Tongue (tissue), 2 donors: ENCODE results near the gene JAML. TPM values are rescaled to one million over a fixed set of nuclear protein-coding genes. Genes with fewer than 3 reads are reported as not detected.

Experiments used
- DNase-seq: peaks from one replicate; pipeline ENCODE4 v3.0.0-alpha.2; 2015
- total RNA-seq: library from RNA; depleted of rRNA; stranded (reverse); fragments of >200 nt; gene quantifications from one replicate; pipeline ENCODE4 v1.2.3, GENCODE V29; 2014

JAML gene
- total RNA-seq, 1 donor from 2014 or later = 9.7 TPM

DNA sequence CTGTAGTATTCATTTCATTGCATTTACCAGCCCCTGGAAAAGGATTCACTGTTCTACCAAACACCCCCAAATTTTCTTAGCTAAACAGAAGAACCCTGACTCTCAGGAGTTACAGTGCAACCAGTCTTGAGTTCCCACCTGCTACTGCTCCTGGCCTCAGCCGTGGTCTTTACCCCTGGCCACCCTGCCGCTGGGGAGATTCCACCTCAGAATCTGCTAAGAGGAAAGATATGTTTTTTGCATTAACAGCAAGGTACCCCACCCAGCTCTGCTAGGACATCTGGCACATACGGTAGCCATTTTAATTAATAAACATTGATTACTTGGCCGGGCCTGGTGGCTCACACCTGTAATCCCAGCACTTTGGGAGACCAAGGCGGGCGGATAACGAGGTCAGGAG, 9.0 kb downstream of the JAML start:
- no peak for DNase-seq

DNA sequence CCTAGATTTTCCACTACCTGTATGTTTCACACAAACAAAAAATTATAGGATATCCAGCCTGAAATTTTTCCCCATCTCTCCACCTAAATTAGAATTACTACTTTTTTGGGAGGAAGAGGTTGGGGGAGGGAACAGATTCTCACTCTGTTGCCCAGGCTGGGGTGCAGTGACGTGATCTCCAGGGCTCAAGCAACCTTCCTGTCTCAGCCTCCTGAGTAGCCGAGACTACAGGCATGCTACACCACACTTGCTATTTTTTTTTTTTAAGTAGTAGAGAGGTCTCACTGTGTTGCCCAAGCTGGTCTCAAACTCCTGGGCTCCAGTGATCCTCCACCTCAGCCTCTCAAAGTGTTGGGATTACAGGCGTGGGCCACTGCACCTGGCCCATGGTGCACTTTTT, 9.5 kb downstream of the JAML start:
- DNase-seq = no peak

DNA sequence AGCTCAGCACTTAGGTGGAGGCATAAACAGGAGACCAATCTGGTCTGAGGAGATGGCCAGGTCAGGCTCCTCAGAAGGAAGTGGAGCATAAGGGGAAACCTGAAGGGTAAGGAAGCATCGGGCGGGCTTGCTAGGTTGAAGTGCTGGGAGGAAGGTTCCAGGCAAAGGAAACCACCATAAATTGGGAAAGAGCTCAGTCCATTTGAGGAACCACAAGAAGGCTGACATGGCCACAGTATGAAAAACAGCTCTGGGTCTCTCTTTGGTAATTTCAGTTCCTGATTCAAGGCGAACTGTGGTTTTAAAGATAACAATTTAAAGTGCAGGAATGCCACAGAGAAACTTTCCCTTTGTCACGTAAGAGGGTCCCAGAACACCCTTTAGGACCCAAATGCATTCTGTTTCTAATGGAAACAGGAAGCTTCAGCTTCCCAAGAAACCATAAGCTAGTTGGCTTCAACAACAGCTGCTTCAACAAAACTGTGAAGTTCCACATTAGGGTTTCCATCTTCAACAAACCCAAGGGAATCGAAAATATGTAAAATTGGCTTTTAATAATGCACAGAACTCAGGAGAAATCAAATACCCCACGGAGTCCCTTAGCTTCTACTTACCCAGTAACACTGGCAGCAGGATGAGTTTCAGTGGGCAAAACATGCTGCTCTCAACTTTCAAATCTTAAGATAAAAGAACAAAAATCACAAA, 10.4 kb downstream of the JAML start:
- no peak for DNase-seq

DNA sequence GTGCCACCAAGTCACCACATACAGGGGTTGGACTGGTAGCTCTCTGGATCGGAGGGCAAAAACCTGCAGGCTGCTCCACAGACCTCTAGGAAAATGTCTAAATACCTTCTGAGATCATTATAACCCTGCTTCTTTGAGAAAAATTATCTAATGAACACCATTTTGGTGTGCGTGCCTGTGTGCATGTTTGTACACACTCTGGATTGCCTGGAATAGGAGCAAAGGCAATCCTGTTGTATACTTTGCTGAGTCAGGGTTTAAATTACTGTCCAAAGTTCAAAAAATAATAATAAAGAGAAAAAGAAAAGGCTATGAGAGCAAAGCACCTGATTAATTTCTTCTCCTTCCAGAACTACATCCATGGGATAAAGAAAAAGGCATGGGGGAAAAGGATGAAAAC, 11.0 kb downstream of the JAML start:
- DNase-seq = no peak

DNA sequence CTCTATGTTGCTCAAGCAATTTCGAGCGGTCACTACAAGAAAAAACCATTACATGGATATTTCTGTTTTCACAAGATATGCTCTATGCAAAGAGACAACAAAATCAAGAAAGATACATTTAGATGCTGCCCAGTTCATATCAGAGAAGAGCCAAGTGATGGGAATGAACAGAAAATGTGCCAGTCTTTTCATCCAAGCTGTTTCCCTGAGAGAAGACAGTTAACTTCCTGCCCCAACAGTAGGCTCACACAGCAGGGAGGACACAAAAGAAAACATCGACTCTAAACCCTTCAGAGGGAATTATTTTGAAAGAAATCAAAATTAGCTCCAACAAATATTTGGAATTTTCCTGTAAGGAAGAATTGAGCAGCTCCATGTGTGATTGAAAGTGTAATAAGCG, 11.6 kb downstream of the JAML start:
- DNase-seq = no peak

DNA sequence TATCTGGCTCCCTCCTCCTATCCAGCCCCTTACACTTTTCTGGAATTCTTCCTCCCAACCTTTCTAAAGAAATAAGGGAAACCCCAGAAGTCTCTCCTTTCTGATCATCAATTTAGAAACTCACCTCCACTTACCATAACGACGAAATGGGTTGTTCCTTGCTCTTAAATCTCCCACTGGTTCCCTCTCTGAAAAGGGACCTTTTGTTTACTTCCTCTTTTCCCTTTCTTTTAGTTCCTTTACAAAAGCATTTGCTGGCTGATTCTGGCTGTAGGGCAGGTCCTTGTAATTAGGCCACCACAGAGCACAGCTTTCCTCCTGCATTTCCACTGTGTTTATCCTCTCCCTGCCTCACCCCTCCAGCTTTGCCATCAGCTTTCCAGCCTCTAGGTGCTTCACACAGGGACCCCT, 12.0 kb downstream of the JAML start:
- no peak for DNase-seq

DNA sequence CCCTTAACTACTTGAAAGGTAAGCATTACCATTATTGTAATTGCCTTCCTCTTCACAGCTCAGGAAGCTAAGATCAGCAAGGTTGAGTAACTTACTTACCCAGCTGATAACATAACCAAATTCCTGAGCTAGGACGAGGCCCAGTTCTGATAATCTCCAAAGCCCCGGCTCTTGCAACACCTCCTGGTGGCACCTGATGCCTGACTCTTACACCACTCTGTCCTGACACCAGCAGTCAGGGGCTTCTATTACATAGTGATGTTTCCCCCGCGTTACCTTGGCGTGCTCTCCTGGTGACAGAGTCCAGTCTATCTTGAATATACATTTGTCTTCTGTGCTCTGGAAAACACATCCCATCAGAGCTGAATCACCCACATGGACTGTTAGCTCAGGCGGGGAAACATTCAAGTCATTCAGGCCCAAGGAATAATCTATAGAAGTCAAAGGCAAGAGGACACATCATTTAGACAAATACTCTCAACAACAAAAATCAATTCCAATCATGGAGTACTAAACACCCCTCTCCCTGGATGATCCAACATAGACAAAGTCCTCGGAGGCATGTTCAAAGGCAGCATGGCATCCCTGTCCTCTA, 12.6 kb downstream of the JAML start:
- DNase-seq = no peak

DNA sequence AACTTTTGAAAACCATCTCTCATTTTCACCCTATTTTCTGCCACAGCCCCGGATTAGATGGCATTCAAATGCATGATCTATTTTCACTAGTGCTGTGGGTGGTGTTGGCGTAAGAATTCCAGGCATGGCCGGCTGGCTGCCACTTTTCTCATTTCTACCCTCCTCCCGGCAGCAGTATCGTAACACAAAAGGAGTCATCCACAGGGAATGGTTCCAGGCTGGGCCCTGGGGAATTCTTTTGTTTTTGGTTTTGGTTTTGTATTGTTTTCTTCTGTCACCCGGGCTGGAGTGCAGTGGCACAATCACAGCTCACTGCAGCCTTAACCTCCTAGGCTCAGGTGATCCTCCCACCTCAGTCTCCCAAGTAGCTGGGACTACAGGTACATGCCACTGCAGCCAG, 13.8 kb downstream of the JAML start:
- DNase-seq = no peak

DNA sequence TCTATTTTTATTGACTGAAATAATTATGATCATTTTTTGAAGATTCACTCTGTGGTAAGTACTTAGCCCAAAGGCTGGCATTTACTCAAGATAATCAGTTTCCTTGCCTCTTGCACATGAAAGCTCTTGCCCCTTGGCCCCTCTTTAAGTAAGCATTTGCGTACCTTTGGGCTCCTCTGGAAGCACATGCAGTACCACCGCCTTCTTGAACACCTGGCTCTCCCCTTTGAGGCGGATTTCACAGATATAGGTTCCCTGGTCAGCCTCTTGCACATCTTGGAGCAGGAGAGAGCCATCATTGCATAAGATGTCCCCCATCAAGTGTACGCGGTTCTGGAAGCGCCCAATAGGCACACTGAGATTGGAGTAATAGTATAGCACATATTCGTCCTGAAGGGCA, 14.5 kb downstream of the JAML start:
- DNase-seq = no peak

DNA sequence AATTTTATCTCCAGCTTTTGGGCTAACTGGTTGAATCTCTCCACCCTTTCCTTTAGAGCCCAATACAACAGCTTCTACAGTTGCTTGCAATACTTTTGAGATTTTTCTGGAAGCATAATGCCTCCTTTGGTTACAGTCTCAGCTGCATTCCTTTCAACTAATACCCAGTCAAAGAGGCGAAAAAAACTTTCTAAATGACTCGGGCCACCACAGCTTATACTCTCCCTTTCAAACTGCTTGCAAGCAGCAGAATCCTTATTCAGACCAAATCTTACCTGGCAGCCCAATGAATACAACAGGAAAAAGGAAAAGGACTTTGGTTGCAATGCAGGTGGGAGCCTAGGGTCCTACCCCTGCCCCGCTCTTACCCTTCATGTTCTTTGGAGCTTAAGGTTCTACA, 15.8 kb downstream of the JAML start:
- no peak for DNase-seq

DNA sequence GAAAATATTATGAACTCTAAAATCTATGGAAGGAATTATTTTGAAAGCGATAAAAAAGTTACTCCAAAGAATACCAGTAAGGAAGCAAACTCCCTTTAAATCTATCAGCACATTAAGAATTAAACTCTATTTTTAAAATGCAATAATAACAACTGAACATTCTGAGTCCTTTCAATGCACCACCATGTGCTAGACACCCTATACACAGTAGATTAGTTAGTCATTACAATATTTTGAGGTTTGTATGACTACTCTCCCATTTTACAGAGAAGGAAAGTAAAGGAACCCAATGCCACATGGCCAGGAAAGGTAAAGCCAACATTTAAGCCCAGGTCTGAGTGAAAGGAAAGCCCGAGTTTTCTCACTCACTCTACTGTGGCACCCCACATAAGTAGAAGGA, 17.7 kb downstream of the JAML start:
- no peak for DNase-seq

DNA sequence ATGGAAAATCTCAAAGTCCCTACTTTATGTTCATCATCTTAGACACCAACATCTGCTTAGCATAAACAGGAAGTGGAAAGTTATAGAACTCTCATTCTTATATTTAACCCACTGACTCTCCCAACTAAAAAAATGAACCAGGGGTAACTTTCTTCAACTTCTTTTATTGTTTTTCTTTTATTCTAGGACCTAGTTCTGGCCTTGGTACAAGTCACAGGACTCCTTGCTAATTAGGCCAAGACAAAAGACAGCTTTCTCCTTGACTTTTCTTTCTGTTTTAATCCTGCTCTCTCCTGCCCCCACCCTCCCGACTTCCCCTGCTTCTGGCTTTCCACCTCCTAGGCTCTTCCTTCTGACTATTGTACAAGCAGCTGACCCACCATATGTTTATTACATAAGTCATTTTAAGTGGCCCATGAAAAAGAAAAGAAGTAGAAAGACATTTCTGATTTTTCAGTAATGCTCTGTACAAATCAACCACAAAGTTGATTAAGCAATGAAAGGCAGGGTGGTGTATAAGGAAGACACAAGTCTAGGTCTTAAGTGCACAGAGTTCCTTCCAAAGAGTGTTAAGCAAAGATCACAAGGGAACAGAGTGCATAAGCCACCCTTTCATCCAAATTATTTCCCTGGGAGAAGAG, 18.3 kb downstream of the JAML start:
- DNase-seq = peak; percentile 70

DNA sequence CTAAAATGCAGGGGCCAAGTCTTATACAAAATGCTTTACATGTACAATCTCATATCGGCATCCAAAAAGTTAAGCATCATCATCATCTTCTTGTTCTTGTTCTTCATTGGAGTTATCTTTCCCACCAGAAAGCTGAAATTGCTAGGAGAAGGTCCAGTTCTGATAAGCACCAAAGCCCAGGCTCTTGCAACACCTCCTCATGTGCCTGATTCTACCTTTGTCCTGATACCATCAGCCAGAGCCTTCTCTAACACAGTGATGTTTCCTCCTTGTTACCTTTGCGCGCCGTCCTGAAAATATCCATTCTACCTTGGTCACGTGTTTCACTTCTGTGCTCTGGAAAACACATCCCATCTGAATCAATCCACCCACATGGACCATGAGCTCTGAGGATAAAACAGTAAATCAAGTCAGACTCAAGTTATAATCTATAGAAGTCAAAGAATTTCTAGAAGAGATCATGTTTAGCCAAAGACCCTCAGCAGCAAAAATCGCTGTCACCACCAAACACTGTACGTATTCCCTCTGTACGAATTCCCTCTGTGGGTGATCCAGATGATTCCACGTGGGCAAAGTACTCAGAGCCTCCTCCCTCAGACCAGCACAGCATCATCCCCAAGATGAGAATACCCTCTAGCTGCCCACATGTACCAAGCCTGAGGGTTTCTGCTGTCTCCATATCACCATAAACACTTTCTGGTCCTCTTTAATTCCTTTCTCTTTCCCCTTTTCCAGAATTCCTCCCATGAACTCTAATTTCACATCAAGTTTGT, 19.0 kb downstream of the JAML start:
- no peak for DNase-seq

DNA sequence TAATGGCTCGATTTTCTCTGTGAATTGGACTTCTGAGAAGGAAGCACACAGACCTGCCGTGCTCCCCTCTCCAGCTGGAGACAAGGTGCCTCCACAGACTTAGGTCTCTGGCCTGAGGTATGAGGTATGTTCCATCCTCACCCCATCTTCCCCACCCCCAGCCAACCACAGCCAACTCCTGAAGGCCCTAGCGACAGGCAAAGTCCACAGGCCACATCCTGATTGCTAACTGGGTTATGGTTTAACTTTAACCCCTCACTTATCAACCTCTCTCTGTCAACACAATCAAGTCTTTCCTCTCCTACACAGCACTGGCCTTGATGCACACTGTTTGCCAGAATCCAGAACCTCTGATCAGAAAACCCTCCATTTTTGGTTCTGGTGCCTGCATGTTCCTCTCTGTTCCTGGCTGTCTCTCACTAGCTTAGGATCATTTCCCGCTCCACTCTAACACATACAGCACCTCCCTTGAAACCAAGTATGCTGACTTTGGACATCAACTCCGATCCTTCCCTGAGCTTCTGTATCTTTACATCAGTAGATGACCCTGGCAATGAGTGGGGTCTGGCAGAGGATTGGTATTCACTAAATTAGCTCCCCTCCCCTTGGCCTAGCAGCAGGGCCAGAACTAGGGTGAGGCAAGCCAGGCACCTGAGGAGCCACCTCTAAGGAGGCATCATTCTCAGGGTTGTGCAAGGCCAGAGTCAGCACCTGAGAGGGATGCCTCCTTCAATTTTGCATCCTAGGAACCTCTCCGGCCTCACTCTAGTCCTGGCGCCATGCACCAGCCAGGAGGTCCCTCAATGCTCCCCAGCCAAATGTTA, 22.0 kb downstream of the JAML start:
- DNase-seq = no peak

DNA sequence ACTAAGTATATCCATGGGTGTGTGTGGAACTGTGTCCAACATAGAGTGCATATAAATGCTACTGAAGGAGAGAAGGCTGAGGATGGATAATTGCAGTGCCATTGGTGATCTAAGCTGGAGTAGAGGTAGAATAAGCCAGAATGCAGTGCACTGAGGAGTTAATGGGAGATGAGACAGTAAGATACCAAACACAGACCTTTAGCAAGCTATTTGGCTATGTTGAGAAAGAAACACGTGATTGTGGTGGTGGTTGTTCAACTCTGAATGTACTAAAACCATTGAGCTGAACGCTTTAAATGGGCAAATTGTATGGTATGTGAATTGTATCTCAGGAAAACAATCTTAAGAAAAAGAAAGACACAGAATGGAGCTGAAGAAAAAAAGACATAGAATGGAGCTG, 22.8 kb downstream of the JAML start:
- no peak for DNase-seq

DNA sequence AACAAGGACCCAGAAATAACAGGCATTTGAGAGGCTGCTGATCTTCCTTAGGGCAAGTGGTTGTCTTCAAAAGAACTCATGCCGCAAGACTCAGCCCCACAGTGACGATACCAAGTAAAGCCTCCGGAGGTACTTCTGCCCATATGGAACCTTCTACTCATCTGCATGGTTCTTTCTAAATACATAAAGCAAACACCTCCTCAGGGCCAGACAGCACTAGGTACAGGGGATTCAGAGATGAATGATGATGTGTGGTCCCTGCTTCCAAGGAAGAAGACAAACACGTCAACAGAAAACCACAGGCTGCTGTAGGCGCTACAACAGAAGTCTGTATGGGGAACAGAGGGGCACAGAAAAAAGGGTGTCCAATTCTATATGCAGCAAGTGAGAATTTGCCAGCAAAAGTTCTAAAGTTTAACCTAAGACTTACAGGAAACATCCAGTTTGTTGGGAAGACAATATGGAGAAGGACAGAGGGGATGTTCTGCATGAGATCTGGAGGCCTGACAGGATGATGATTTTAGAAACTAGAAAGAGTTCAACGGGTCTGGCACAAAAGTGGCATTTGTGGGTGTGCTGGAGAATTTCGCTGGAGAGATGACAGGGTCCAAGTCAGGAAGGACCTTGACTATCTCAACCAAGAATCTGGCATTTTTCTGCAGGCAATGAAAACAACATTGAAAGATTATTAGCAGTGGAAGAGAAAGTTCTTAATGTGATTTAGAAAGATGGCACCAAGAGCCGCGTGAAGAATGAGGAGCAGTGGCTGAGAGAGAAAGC, 23.7 kb downstream of the JAML start:
- DNase-seq = no peak

DNA sequence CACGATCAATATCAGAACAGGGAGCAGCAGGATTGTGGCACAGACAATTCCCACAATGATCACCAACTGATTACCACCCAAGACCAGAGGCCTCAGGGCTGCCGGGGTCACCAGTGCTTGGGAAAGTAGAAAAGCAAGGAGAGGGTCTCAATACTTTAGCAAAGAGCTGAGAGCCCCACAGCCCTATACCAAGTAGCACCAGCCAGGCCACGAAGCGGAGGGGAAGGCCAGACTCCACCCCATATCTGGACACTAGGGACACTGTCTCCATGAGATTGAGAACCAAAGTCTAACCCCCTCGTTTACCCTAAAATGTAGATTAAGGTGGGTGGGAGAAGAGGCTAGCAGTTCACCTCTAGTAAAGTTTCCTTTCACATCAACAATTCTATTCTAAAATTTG, 24.3 kb downstream of the JAML start:
- DNase-seq = no peak

DNA sequence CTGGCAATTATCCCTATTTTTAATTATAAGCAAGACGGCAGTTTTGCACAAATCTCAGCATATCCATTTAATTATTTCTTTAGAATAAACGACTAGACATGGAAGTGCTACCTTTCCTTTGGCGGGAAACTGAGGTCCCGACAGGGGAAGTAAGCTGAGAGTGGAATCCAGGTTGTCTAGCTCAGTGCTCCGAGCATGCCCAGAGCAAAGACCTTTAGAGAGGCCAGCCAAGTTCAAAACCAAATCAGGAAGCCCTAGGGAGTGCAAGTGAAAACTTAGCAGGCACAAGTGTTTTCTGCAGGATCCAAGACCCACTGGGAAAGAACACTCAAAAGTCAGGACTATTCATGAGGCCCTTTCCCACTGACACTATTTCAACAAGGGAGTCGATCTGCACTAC, 25.7 kb downstream of the JAML start:
- no peak for DNase-seq

DNA sequence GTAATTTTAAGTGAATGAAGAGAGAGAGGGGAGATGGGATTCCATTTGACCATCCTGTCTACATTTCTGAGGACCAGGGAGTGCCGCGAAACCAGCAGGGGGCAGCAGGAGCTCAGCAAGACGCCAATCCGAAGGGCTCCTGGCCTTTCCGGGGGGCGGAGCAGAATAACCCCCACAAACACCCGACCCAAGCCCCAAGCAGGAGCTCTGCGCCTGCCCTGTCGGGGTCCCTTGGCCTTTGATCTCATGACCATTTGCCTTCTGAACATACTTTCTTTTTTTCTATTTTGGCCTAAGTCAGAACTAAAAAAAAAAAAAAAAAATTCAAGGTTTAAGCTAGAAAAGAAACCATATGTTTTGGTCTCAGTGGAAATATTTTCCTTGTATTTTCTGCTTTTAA, 26.4 kb downstream of the JAML start:
- peak; percentile 89 for DNase-seq

DNA sequence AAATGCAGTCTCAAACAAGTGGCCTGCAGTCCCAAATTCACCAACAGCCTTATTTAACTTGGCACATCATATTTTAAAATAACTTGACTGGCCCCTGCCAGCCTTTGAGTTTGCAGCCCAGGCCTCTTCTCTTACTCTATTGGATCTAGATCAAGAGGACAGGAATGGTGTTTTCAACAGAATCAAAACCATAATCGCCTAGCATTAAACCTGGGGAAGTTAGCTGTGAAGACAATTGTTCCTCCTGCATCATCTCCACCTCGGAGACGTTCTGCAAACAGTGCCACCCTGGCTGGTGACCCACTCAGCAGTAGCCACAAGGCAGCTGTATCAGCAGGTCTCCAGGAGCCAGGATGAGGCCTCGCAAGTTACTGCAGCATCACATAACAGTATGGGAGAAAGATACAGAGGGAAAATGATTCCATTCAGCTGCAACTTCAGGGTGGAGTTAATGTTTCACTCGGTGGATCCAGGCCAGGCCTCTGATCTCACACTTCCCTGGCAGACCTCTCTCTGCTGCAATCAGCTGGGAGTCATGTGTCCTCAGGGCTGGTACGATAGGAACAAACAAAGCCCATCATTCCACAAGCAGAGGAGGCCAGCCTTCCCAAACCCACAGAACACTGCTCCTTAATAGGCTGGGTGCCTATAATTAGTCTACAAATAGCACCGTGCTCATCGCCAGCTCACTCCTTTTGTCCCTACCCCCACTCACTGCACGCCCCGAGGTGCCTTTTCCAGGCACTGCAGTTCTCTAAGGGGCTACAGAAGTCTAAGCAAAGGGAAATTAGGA, 29.8 kb downstream of the JAML start:
- DNase-seq = peak; percentile 85
